ENCODE data around the gene MYO1C.

DNA sequence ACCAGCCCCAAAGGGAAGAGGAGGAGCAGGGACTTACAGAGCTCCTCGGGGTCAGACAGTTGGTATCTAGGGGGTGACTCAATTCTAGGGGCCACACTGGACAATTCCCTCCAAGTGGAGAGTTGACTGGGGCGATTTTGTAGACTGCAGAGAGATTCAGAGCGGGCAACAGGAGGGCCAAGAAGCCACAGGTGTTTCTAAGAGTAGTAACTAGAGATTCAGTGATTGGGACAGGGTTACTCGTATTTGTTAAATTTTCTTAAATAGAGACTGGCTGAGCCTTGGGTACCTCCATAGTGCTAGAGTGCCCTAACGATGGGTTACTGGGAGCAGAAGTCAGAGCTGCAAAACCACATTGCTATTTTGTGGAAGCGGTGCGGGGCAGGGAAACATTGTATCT is 27.2 kb upstream of the MYO1C start:
- TF ChIP-seq, protein P1, sequence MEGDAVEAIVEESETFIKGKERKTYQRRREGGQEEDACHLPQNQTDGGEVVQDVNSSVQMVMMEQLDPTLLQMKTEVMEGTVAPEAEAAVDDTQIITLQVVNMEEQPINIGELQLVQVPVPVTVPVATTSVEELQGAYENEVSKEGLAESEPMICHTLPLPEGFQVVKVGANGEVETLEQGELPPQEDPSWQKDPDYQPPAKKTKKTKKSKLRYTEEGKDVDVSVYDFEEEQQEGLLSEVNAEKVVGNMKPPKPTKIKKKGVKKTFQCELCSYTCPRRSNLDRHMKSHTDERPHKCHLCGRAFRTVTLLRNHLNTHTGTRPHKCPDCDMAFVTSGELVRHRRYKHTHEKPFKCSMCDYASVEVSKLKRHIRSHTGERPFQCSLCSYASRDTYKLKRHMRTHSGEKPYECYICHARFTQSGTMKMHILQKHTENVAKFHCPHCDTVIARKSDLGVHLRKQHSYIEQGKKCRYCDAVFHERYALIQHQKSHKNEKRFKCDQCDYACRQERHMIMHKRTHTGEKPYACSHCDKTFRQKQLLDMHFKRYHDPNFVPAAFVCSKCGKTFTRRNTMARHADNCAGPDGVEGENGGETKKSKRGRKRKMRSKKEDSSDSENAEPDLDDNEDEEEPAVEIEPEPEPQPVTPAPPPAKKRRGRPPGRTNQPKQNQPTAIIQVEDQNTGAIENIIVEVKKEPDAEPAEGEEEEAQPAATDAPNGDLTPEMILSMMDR (IDR thresholded peaks at IDR 0.05; ENCODE audit: low read length), result no peak
- TF ChIP-seq EZH2 (IDR thresholded peaks at IDR 0.05; ENCODE audit: borderline replicate concordance, low read length), result no peak
